Measurements from ENCODE around the gene ITGAX.
A peak's percentile ranks its signal among the peaks of the same experiment; 100 is the strongest.

The ITGAX gene

DNA sequence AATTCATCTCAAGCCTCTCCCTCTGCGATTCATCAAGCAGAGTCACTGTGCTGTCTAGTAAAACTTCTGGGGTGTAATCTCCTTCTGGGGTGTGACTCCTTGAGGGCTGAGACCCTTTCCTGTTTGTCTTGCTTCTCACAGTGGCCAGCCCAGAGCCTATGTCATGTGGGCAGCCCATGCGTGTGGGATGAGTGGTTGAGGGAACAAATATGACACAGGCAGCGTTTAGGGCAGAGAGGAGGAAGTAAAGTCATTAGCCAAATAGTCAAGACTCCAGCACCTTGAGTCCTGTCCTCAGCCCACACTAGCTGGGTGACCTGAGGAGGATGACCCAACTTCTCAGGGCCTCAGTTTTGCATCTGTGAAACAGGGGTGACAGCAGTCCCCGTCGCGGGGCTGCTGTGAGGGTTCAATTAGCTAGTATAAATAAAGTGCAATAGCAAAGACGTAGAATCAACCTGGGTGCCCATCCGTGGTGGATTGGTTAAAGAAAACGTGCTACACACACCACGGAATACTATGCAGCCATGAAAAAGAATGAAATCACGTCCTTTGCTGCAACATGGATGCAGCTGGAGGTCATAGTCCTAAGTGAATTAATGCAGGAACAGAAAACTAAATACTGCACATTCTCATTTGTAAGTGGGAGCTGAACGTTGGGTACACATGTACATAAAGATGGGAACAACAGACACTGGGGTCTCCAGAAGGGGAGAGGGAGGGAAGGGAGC, 4.5 kb upstream of the ITGAX start:
- DNase-seq = no peak

DNA sequence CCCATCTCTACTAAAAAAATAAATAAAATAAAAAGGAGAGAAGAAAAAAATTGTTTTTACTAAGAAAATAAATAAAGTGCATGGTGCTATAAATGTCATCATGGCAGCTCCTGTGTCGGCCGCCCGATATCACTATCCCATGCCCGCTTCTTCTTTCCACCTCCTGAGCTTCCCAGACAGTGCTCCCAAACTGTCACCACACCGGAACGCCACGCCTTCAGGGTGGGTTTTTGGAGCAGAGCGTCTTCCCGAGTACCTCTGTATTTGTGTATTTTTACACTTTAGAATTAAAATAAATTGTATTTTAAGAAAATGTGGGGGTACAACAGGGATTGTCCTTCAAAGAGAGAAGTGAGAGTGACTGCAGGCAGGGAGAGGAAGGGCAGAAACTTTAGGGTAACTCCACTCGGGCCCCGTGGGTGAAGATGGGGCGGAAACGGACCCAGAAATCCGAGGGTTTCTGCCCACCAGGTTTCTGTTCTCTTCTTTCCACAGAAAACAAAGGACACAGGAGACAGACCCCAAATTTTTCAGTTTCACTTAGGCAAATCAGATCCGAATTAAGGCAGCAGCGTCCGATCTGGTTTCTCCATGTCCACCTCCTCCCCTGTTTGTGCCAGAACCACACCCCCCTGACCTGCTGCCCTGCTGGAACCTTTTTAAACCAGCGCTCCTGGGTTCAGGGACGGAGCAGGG, 3.6 kb upstream of the ITGAX start:
- no peak for DNase-seq

DNA sequence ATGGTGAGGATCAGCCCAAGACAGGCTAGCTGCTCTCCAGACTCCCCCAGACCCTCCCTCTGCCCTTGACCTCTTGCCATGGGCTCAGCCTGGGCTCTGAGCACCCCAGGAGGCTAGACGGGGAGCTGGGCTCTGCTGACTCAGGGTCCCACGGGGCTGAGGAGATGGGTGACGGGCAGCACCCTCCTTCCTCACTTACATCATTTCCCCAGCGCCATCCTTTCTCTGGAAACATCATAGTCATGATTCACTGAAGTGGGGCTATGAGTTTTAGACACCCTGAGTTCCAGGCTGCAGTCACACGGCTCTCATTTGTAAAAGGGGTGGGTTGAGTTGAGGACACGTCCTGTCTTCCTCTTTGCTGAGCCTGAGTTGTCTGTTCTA, 3.0 kb upstream of the ITGAX start:
- DNase-seq = peak; percentile 73

DNA sequence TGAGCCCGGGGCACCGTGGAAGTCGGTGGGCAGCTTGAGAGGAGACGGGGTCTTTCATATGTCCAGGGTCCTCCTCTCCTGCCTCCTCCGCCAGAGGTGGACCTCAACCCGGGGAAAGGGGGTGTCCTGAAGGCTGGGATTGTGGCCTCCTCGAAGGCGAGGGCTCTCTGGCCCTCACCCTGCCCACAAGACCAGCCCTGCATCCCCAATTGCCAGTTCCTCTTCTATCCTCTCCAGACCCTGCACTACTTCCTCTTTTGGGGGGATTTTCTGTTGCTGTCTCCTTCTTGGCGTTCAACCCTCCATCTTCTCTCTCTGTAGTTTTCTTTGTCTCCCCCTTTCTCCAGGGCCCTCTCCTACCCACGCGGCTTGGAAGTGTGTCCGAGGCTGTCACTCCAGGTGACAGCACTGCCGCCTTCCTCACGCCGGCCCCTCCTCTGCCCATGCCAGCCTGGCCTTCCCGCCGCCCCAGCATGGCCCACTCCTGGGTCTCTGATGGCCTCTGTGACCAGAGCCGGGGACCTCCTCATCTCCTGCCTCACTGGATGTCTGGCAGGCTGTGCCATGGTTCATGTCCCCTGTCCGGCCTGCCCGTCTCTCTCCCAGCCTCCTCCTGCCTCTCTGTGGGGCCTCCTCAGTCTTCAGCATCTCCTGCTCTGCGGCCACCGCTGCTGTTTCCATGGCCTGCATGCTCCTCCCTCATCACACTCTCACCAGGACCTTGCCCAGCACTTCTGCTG, 2.4 kb upstream of the ITGAX start:
- no peak for DNase-seq

DNA sequence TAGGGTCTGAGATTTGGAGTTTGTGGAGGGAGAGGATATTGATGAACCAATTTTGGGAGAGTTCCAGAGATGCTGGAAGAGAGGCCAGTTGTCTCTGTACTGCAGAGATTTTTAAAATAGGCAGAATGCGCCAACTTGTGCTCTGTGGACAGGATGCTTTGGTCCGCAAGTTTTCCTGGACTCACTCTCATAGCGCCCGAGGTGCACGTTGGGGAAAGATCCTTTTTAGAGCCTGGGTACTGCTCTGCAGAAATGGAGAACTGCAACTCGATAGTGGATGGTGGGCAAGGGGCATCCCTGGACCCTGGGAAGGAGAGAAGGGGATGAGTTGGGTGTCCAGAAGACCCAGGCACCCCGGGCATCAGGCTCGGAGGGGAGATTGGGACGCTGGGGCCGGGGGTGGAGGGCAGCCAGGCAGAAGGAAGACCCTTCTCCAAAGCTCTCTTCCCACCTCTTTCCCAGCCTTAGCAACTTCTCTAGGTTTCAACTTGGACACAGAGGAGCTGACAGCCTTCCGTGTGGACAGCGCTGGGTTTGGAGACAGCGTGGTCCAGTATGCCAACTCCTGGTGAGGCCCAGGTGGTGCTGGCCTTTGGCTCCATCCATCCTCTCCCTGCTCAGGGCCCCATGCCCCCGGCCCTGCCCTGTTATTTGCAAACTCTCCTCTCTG, 590 bp downstream of the ITGAX start:
- DNase-seq = no peak

DNA sequence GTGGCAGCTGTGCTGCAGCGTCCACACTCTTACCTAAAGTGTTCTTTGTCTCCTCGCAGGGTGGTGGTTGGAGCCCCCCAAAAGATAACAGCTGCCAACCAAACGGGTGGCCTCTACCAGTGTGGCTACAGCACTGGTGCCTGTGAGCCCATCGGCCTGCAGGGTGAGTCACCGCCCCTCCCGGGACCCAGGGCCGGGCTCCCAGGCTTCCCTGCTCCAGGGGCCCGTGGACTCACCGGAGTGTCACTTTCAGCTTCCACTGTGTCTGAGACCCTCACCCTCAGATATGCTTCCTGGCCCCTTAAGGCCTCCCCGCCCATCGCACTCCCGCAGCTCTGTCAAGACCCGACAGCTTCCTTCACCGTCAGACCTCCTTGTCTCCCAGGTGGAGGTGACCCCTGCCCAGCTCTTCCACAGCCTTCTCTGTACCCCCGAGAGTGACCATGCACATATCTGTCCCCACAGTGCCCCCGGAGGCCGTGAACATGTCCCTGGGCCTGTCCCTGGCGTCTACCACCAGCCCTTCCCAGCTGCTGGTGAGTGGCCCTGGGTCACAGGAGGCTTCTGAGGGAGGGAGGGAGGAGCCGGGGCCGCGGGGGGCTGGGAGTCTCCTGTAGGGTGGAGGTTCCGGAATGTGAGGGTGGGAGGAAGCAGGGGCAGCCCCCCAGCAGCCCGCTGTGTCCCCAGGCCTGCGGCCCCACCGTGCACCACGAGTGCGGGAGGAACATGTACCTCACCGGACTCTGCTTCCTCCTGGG, 1.8 kb downstream of the ITGAX start:
- no peak for DNase-seq

DNA sequence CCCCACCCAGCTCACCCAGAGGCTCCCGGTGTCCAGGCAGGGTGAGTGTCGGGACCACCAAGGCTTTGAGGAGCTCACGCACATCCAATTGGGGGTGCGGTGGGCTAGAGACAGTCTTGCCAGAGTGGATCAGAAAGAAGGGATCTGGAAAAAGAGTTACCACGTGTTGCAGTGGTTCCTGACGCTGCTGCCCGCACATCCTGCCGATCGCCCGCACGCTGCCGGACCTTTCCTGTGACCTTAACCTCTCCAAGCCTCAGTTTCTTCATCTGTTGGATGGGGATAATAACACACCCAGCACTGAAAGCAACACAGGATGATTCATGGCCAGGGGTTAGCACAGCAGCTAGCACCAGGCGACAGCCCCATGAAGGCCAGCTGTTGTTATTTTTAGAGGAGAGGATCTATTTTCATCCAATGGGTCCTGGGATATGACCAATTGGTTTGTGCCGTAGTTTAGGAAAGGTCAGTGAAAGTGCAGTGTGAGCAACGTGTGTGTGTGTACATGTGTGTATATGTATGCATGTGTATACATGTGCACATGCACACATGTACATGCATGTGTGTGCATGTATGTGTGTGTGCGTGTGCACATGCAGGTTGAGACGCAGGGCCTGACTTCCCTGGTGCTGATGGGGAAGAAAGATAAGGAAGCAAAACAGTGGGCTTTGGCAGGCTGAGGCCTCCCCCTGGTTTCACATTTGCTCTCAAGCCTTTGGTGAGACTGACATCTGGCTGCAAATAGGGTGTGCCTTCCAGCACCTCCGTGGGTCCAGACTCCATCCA, 2.5 kb downstream of the ITGAX start:
- DNase-seq = no peak

DNA sequence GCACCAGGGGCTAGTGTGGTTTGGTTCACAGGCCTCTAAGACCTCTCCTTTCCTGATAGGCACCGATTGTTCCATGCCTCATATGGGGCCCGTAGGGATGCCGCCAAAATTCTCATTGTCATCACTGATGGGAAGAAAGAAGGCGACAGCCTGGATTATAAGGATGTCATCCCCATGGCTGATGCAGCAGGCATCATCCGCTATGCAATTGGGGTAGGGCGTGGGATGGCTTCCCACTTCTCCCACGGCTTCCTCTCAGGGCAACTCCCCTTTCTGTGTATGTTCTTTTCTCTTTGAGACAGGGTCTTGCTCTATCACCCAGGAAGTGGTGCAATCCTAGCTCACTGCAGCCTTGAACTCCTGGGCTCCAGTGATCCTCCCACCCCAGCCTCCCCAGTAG, 5.3 kb downstream of the ITGAX start:
- DNase-seq = no peak

DNA sequence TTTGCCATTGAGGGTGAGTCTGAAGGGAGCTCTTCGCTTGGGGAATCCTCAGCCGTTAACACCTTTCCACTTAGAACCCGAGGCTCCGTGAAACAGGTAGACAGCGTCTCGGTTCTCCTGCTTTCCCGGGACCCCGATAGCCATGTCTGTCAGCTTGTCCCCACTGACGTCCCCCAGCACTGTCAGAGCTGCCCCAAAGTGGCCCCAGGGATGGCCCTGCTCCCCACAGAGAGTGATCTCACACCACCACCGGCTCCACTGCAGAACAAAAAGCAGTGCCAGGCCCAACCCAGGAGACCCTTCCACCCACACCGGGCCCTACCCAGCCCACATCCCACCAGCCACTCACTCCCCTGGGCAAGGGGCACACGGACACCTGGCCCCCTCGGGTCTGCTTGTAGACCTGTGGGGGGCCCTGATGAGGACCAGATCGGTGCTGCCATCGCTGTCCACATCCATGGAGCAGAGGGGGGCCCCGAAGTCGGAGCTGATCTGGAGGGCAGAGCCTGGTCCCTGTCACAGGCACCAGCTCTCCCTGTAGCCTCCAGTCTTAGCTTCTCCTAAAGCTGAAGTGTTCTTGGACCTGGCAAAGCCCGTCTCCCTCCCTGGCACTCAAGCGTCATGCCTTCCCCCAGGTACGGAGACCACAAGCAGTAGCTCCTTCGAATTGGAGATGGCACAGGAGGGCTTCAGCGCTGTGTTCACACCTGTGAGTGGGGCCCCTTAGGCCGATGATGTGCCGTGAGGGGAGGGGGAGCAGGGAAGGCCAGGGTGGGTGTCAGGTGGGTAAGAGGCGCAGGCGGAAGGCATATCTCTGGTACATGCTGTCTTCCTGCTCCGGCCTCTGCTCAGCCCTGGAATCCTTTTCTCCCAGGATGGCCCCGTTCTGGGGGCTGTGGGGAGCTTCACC, 6.5 kb downstream of the ITGAX start:
- no peak for DNase-seq

DNA sequence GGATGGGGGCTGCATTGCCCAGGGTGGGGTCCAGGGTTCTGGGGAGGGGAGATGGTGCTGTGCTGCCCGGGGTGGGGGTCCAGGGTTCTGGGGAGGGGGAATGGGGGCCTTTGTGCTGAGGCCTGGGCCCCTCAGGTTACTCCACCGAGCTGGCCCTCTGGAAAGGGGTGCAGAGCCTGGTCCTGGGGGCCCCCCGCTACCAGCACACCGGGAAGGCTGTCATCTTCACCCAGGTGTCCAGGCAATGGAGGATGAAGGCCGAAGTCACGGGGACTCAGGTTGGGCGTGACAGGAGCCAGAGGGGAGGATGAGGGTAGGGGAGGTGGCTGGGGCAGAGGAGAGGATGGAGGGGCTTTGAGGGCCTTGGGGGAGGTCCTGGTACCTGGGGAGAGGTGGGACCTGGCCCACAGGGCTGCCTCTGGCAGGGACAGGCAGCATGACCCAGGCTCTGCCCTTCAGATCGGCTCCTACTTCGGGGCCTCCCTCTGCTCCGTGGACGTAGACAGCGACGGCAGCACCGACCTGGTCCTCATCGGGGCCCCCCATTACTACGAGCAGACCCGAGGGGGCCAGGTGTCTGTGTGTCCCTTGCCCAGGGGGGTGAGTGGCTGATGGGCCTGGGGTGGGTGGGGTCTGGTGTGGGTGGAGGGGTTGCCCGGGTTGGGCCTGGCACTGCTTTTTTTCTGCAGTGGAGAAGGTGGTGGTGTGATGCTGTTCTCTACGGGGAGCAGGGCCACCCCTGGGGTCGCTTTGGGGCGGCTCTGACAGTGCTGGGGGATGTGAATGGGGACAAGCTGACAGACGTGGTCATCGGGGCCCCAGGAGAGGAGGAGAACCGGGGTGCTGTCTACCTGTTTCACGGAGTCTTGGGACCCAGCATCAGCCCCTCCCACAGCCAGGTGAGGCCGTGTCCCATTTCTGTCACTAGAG, 7.8 kb downstream of the ITGAX start:
- DNase-seq = no peak

DNA sequence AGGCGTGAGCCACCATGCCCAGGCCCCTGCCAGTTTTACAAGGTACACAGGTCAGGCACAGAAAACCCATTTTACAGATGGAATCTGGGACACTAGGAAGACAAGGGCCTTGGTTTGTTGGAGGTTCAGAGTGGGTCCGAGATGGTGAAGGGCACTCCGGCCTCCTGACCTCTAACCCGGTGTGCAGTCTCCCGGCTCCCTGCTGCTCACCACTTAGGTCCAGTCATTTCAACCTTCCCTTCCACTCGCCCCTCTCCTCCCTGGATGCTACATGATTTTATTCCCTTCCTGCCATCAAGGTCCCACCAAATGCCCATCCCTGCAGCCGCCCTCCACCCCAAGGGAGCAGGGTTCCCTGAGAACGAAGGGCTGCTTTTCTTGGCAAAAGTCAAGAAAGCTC, 8.7 kb downstream of the ITGAX start:
- DNase-seq = no peak

DNA sequence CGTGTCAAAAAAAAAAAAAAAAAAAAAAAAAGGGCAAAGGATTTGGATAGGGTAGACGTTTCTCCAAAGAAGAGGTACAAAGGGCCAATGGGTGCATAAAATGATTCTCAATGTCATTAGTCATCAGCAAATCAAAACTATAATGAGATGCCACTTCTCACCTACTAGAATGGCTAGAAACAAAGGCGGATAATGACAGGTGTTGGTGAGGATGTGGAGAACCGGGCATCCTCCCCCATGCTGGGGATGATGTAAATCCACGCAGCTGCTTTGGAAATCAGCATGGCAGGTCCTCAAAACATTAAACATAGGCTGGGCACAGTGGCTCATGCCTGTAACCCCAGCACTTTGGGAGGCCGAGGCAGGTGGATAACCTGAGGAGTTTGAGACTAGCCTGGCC, 9.4 kb downstream of the ITGAX start:
- DNase-seq = no peak

DNA sequence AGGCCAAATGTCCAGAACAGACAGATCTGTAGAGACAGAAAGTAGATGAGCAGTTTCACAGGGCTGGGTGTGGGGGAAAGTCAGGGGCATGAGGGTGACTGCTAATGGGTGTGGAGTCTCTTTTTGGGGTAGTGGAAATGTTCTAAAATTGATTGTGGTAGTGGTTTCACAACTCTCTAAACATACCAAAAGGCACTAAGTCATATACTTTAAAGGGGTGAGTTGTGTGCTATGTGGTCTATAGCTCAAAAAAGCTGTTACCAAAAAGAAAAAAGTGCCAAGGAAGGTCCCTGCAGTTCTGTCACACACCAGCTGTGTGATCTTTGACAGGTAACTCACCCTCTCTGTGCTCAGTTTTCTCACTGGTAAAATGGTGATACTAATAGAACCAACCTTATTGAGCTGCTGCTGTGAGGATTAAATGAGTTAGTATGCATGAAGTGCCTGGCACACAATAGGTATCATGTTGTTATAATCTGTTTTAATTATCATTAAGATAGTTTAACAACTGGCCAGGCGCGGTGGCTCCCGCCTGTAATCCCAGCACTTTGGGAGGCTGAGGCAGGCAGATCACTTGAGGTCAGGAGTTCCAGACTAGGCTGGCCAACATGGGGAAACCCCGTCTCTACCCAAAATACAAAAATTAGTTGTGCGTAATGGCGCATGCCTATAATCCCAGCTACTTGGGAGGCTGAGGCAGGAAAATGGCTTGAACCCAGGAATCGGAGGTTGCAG, 10.3 kb downstream of the ITGAX start:
- DNase-seq = no peak

DNA sequence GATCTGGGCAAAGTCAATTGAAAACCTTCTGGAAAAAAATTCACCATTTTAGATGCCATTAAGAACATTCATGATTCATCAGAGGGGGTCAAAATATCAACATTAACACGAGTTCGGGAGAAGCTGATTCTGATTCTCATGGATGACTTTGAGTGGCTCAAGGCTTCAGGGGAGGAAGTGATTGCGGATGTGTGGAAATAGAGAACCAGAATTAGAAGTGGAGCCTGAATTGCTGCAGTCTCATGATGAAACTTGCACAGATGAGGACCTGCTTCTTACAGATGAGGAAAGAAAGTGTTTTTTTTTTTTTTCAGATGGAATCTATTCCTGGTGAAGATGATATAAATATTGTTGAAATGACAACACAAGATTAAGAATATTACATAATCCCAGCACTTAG, 12.9 kb downstream of the ITGAX start:
- DNase-seq = no peak

DNA sequence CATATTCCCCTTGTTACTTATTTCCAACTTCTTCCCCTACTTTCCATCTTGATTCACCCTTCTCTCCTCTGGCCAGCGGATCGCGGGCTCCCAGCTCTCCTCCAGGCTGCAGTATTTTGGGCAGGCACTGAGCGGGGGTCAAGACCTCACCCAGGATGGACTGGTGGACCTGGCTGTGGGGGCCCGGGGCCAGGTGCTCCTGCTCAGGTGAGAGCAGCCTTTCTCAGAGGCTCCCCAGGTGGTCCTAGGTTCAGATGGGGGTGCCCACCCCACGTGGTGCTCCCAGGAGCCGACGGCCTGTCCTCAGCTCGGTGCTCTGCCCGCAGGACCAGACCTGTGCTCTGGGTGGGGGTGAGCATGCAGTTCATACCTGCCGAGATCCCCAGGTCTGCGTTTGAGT, 16.0 kb downstream of the ITGAX start:
- no peak for DNase-seq

DNA sequence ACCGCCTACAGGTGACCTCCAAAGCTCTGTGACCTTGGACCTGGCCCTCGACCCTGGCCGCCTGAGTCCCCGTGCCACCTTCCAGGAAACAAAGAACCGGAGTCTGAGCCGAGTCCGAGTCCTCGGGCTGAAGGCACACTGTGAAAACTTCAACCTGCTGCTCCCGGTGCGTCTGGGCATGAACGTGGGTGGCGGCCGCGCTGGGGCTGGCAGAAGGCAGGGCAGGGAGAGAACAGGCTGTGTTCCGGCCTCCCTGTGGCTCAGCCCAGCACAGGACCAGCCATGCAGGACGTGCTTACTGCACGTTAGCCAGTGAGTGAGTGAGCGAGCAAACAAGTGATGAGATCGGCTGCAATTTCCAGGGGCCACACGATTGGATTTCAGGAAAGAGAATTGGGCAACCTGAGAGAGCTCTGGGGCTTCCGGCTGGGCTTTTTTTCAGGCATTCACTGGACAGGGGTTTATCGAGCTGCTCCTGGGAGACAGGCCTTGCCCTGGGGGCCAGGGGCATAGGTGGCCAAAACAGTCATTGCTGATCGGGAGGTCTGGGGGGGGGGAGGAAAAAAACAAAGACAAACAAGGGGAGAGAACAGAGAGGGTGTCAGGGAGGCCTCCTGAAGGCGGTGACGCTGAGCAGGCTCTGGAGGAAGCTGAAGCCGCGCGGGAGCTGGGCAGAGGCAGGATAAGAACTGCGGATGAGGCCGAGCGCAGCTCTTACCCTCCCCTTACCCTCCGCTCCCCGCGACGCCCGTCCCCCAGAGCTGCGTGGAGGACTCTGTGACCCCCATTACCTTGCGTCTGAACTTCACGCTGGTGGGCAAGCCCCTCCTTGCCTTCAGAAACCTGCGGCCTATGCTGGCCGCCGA, 16.9 kb downstream of the ITGAX start:
- DNase-seq = no peak

DNA sequence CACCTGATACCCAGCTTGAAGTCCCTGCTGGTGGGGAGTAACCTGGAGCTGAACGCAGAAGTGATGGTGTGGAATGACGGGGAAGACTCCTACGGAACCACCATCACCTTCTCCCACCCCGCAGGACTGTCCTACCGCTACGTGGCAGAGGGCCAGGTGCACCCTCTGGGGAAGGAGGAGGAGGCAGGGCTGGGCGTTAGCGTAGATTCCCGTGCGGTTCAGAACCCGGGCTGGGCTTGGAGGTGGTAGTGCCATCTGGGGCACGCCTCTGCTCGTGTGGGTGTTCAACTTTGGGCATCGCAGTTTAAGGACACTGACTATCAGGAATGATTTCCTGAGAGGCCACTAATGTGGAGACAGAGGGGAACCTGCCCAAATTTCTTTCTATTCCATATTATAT, 18.3 kb downstream of the ITGAX start:
- no peak for DNase-seq

DNA sequence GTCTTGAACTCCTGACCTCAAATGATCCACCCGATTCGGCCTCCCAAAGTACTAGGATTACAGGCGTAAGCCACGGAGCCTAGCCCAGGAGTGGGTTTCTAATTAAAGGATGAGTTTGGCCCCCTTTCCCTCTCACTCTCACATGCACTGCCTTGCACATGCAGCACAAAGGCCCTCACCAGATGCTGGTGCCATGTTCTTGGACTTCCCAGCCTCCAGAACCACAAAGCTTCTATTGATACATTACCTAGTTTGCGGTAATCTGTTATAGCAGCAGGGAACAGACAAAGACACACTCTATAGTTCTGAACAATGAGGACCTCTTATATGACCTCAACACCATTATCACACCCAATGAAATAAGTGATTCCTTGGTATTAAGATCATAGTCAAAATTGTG, 20.3 kb downstream of the ITGAX start:
- DNase-seq = no peak

Measured in stimulated activated CD8-positive, alpha-beta memory T cell treated with anti-CD3 and anti-CD28 coated beads, Interleukin-4, amount 100 ng/mL, for 48 hours (primary cell).